Liver (tissue), 9 donors: ENCODE data around the gene UBR7. TPM values are rescaled to one million over a fixed set of nuclear protein-coding genes. Genes with fewer than 3 reads are reported as not detected.

Source experiments
- DNase-seq: peaks from one replicate; pipeline ENCODE4 v3.0.0-alpha.2; 2017; ENCODE audit warnings: low spot score
- H3K27ac ChIP-seq, 2 donors: one replicate each; pipeline ENCODE4 v1.7.0; 2013; ENCODE audit warnings: inconsistent platforms in 2 of 2, low read length in 2 of 2, control low read depth in 1 of 2, low read depth in 1 of 2, mild to moderate bottlenecking in 1 of 2
- H3K27me3 ChIP-seq, 4 donors: one replicate each; pipeline versions ENCODE4 v1.6.1 to v1.7.0; 2013; ENCODE audit warnings: low read length in 3 of 4, inconsistent platforms in 1 of 4, mild to moderate bottlenecking in 1 of 4, moderate library complexity in 1 of 4; ENCODE audit not compliant: control insufficient read depth in 4 of 4, insufficient read depth in 4 of 4
- H3K36me3 ChIP-seq, 4 donors: one replicate each; pipeline versions ENCODE4 v1.6.1 to v1.7.0; 2013; ENCODE audit warnings: low read length in 3 of 4, mild to moderate bottlenecking in 3 of 4, low read depth in 1 of 4, moderate library complexity in 1 of 4; ENCODE audit not compliant: control insufficient read depth in 4 of 4, insufficient read depth in 3 of 4
- H3K4me1 ChIP-seq, 4 donors: one replicate each; pipeline versions ENCODE4 v1.6.1 to v1.7.0; 2013; ENCODE audit warnings: low read length in 3 of 4, mild to moderate bottlenecking in 3 of 4, moderate library complexity in 1 of 4; ENCODE audit not compliant: control insufficient read depth in 4 of 4, insufficient read depth in 4 of 4
- H3K4me3 ChIP-seq, 3 donors: one replicate each; pipeline versions ENCODE4 v1.6.1 to v1.7.0; 2013; ENCODE audit warnings: low read length in 3 of 3, control low read depth in 1 of 3, low read depth in 1 of 3, mild to moderate bottlenecking in 1 of 3
- H3K9ac ChIP-seq, 2 donors: one replicate each; pipeline ENCODE4 v1.7.0; 2013; ENCODE audit warnings: low read length in 2 of 2, mild to moderate bottlenecking in 2 of 2, moderate library complexity in 2 of 2, control low read depth in 1 of 2, low read depth in 1 of 2
- H3K9me3 ChIP-seq, 4 donors: one replicate each; pipeline versions ENCODE4 v1.6.1 to v1.7.0; 2013; ENCODE audit warnings: low read length in 3 of 4; ENCODE audit not compliant: control insufficient read depth in 4 of 4
- ATF3 ChIP-seq: IDR thresholded peaks from 2 replicates; pipeline ENCODE4 v1.6.1; 2016; ENCODE audit warnings: antibody characterized with exemption
- EGR1 ChIP-seq, 2 donors: IDR thresholded peaks; 2 replicates each; pipeline ENCODE4 v1.6.1; 2016 to 2018; ENCODE audit warnings: antibody characterized with exemption in 2 of 2, low read depth in 2 of 2
- FOXA1 ChIP-seq: IDR thresholded peaks from 2 replicates; pipeline ENCODE4 v1.6.1; 2016; ENCODE audit warnings: antibody characterized with exemption
- FOXA2 ChIP-seq: IDR thresholded peaks from 2 replicates; pipeline ENCODE4 v1.6.1; 2016; ENCODE audit warnings: antibody characterized with exemption
- GABPA ChIP-seq, 2 donors: IDR thresholded peaks in 1 of 2; conservative IDR thresholded peaks in 1 of 2; 2 replicates each; pipeline ENCODE4 v1.6.1; 2016; ENCODE audit warnings: antibody characterized with exemption in 2 of 2, mild to moderate bottlenecking in 1 of 2, moderate library complexity in 1 of 2
- HNF4A ChIP-seq, 2 donors: conservative IDR thresholded peaks; 2 replicates each; pipeline ENCODE4 v1.6.1; 2016; ENCODE audit warnings: antibody characterized with exemption in 2 of 2, mild to moderate bottlenecking in 2 of 2
- HNF4G ChIP-seq: IDR thresholded peaks from 2 replicates; pipeline ENCODE4 v1.6.1; 2016; ENCODE audit warnings: antibody characterized with exemption
- JUND ChIP-seq, 2 donors: IDR thresholded peaks; 2 replicates each; pipeline ENCODE4 v1.6.1; 2016; ENCODE audit warnings: antibody characterized with exemption in 2 of 2
- NR2F2 ChIP-seq: IDR thresholded peaks from 2 replicates; pipeline ENCODE4 v1.6.1; 2016; ENCODE audit warnings: antibody characterized with exemption
- RXRA ChIP-seq, 2 donors: IDR thresholded peaks; 2 replicates each; pipeline ENCODE4 v1.6.1; 2017 to 2018; ENCODE audit warnings: antibody characterized with exemption in 2 of 2, mild to moderate bottlenecking in 1 of 2
- SP1 ChIP-seq: IDR thresholded peaks from 2 replicates; pipeline ENCODE4 v1.6.1; 2018; ENCODE audit warnings: antibody characterized with exemption, mild to moderate bottlenecking
- TAF1 ChIP-seq: conservative IDR thresholded peaks from 2 replicates; pipeline ENCODE4 v1.6.1; 2016; ENCODE audit warnings: antibody characterized with exemption, mild to moderate bottlenecking
- YY1 ChIP-seq: IDR thresholded peaks from 2 replicates; pipeline ENCODE4 v1.6.1; 2016; ENCODE audit warnings: antibody characterized with exemption, mild to moderate bottlenecking
- WGBS: extraction: QIAGEN DNeasy Blood & Tissue Kit; methylation state at CpG from one replicate; pipeline ENCODE4 v1.1.7; 2013; 5-methylcytosine and 5-hydroxymethylcytosine counted together
- polyA plus RNA-seq, 2 donors: library from polyadenylated mRNA; stranded (reverse) in 1 of 2; unstranded in 1 of 2; fragments of 200-250 nt in 1 of 2; fragments of >200 nt in 1 of 2; fragmentation: Nextera tagmentation in 1 of 2; extraction: Ambion mirVana in 1 of 2; gene quantifications; one replicate each; pipeline versions ENCODE4 v1.2.1 to v1.2.3, GENCODE V29; 2013 to 2015
- total RNA-seq, 2 donors: library from RNA; depleted of rRNA; stranded (reverse); fragments of >200 nt; gene quantifications; one replicate each; pipeline ENCODE4 v1.2.3, GENCODE V29; 2014
- TF ChIP-seq, protein P1 (sequence below): fragments of 150-350 bp; IDR thresholded peaks from 2 replicates; pipeline ENCODE4 v1.5.1; 2017; ENCODE audit warnings: improper control_type of control experiment, low read depth, low read length; ENCODE audit not compliant: missing input control
- TF ChIP-seq, protein P2 (sequence below): IDR thresholded peaks from 2 replicates; pipeline ENCODE4 v1.6.1; 2016; ENCODE audit warnings: antibody characterized with exemption
- TF ChIP-seq, protein P3 (sequence below): IDR thresholded peaks from 2 replicates; pipeline ENCODE4 v1.6.1; 2016; ENCODE audit warnings: antibody characterized with exemption
- donor health status: healthy.
- donor health status: healthy.
- donor health status: healthy.
- donor health status: healthy.
- donor health status: healthy.

UBR7 gene
- total and polyA plus RNA-seq, 4 donors, result 7.0 to 44.5 (median 10.3) TPM

- Histone ChIP-seq H3K9me3 (no peaks in the 10 kb centered on the region), H3K27ac (peak overlapping the region; percentile 92 to 98), H3K9ac (peak overlapping the region; percentile 97 to 98), H3K36me3 (peaks cover 0 to 5% (median 2%) of the 10 kb centered on the region in 4 donors), H3K4me1 (peaks cover 5 to 20% (median 14%) of the 10 kb centered on the region in 4 donors), H3K4me3 (peak overlapping the region; percentile 84 to 99 (median 86)), H3K27me3 (no peaks in the 10 kb centered on the region)
- under 1% methylated on average over 10 of the region's 10 CpGs for WGBS
- no peak for TF ChIP-seq TAF1
- no peak for TF ChIP-seq GABPA (IDR thresholded peaks at IDR 0.05 in 1 of 2, conservative IDR thresholded peaks at IDR 0.05 in 1 of 2)
- TF ChIP-seq, protein P1, sequence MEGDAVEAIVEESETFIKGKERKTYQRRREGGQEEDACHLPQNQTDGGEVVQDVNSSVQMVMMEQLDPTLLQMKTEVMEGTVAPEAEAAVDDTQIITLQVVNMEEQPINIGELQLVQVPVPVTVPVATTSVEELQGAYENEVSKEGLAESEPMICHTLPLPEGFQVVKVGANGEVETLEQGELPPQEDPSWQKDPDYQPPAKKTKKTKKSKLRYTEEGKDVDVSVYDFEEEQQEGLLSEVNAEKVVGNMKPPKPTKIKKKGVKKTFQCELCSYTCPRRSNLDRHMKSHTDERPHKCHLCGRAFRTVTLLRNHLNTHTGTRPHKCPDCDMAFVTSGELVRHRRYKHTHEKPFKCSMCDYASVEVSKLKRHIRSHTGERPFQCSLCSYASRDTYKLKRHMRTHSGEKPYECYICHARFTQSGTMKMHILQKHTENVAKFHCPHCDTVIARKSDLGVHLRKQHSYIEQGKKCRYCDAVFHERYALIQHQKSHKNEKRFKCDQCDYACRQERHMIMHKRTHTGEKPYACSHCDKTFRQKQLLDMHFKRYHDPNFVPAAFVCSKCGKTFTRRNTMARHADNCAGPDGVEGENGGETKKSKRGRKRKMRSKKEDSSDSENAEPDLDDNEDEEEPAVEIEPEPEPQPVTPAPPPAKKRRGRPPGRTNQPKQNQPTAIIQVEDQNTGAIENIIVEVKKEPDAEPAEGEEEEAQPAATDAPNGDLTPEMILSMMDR, result no peak
- TF ChIP-seq NR2F2, result no peak
- TF ChIP-seq YY1, result peak; percentile 1
- DNase-seq, result no peak
Measured at GRCh38 chr14:93185349-93185720, 21.7 kb upstream of the UBR7 start.

DNA sequence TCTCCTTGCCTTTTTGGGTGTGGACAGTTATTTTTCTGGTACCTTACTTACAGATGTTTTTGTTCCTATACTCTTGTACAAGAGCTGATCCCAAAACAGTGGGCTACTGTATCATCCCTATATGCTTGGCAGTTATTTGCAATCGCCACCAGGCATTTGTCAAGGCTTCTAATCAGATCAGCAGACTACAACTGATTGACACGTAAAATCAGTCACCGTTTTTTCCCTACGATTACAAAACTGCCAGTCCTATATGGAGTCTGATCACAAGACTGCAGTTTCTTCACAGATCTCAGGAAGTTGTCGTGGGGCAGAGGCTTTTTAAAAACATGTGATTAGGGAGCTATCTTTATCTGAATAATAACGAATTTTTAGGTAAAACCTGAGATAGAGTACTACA, 20.6 kb upstream of the UBR7 start:
- no peaks in the 10 kb centered on the region for H3K27me3 ChIP-seq
- no peak overlapping the region for H3K27ac ChIP-seq
- TF ChIP-seq, protein P2, sequence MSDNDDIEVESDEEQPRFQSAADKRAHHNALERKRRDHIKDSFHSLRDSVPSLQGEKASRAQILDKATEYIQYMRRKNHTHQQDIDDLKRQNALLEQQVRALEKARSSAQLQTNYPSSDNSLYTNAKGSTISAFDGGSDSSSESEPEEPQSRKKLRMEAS, result no peak
- no peak for TF ChIP-seq ATF3
- TF ChIP-seq JUND (IDR thresholded peaks at IDR 0.05), result no peak
- TF ChIP-seq NR2F2, result no peak
- TF ChIP-seq HNF4A (conservative IDR thresholded peaks at IDR 0.05), result no peak
- no peak for TF ChIP-seq SP1
- TF ChIP-seq FOXA1, result no peak
- TF ChIP-seq RXRA (IDR thresholded peaks at IDR 0.05), result no peak
- TF ChIP-seq, protein P3, sequence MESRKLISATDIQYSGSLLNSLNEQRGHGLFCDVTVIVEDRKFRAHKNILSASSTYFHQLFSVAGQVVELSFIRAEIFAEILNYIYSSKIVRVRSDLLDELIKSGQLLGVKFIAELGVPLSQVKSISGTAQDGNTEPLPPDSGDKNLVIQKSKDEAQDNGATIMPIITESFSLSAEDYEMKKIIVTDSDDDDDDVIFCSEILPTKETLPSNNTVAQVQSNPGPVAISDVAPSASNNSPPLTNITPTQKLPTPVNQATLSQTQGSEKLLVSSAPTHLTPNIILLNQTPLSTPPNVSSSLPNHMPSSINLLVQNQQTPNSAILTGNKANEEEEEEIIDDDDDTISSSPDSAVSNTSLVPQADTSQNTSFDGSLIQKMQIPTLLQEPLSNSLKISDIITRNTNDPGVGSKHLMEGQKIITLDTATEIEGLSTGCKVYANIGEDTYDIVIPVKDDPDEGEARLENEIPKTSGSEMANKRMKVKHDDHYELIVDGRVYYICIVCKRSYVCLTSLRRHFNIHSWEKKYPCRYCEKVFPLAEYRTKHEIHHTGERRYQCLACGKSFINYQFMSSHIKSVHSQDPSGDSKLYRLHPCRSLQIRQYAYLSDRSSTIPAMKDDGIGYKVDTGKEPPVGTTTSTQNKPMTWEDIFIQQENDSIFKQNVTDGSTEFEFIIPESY, result no peak
- peaks cover 0 to 5% (median 2%) of the 10 kb centered on the region in 4 donors for H3K36me3 ChIP-seq
- no peak for DNase-seq
- no peak overlapping the region for H3K9ac ChIP-seq
- H3K9me3 ChIP-seq, result no peaks in the 10 kb centered on the region
- peaks cover 5 to 20% (median 14%) of the 10 kb centered on the region in 4 donors for H3K4me1 ChIP-seq
- H3K4me3 ChIP-seq, result no peak overlapping the region
- 79% methylated on average over 6 of the region's 6 CpGs for whole genome bisulfite sequencing

DNA sequence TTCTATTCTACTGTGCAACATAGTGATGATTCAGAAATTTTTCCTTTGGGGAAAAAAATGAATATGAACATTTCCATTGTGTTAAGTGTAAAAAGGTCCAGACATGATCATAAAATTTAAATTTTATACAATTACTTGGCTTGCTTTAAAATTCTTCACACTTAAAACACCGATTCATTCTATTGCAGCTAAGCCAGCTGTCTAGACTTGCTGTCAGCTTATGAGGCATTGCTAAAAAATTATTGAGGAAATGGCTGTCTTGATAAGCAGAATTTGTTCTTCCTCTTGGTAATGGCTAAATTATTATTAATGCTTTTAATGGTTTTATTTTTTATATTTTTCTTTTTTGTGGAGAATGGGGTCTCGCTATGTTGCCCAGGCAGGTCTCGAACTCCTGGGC, 20.1 kb upstream of the UBR7 start:
- WGBS, result 92% methylated on average over 3 of the region's 3 CpGs
- H3K27me3 ChIP-seq, result no peaks in the 10 kb centered on the region
- TF ChIP-seq ATF3 (no peak), EGR1 (IDR thresholded peaks at IDR 0.05; ENCODE audit: low read depth in 2 of 2) (no peak), HNF4G (no peak), SP1 (no peak), FOXA2 (no peak), HNF4A (conservative IDR thresholded peaks at IDR 0.05) (no peak)
- H3K4me1 ChIP-seq, result peaks cover 5 to 20% (median 14%) of the 10 kb centered on the region in 4 donors
- H3K9ac ChIP-seq, result no peak overlapping the region
- peaks cover 0 to 5% (median 2%) of the 10 kb centered on the region in 4 donors for H3K36me3 ChIP-seq
- no peak overlapping the region for H3K4me3 ChIP-seq
- DNase-seq, result no peak
- no peaks in the 10 kb centered on the region for H3K9me3 ChIP-seq
- no peak overlapping the region for H3K27ac ChIP-seq
